Adipocyte (in vitro differentiated cells): ENCODE results near the gene SCT.

Experiments
- DNase-seq: peaks from one replicate; pipeline ENCODE4 v3.0.0-alpha.2; 2015; ENCODE audit warnings: low read depth
- H3K27me3 ChIP-seq: replicated peaks from 2 replicates; pipeline ENCODE4 v1.7.0; 2013; ENCODE audit warnings: mild to moderate bottlenecking, low read length, moderate library complexity; ENCODE audit not compliant: control insufficient read depth, insufficient read depth
- H3K36me3 ChIP-seq: 2 replicates; pipeline ENCODE4 v1.7.0; 2013; ENCODE audit warnings: low read length, mild to moderate bottlenecking, moderate library complexity; ENCODE audit not compliant: control insufficient read depth, insufficient read depth, severe bottlenecking
- H3K4me1 ChIP-seq: 2 replicates; pipeline ENCODE4 v1.7.0; 2013; ENCODE audit warnings: mild to moderate bottlenecking, low read length, moderate library complexity; ENCODE audit not compliant: control insufficient read depth, insufficient read depth
- H3K4me3 ChIP-seq: 2 replicates; pipeline ENCODE4 v1.7.0; 2013; ENCODE audit warnings: mild to moderate bottlenecking, low read length, moderate library complexity
- H3K9ac ChIP-seq: 2 replicates; pipeline ENCODE4 v1.7.0; 2013; ENCODE audit warnings: mild to moderate bottlenecking, low read length, moderate library complexity
- H3K9me3 ChIP-seq: 2 replicates; pipeline ENCODE4 v1.7.0; 2013; ENCODE audit warnings: mild to moderate bottlenecking, low read length, moderate library complexity; ENCODE audit not compliant: control insufficient read depth

Gene SCT

GRCh38 chr11:576811-577610, 50.0 kb downstream of the SCT start:
- Histone ChIP-seq H3K36me3 (peaks cover 6% of the 10 kb centered on the region), H3K27me3 (no peaks in the 10 kb centered on the region), H3K9me3 (no peaks in the 10 kb centered on the region), H3K4me3 (peak overlapping the region; percentile 94), H3K9ac (peak overlapping the region; percentile 98), H3K4me1 (peaks cover 37% of the 10 kb centered on the region)
- peak; percentile 55 for DNase-seq
